WTC11 (cell line): ENCODE data around the gene PLCL2.

Source experiments
- CTCF ChIP-seq: fragments of 200-600 bp; IDR thresholded peaks from 2 replicates; pipeline ENCODE4 v1.8.0; 2022; ENCODE audit warnings: antibody characterized with exemption
- MAX ChIP-seq: sonication (generic); formaldehyde crosslinking; IDR thresholded peaks from 2 replicates; pipeline ENCODE4 v1.8.0; 2022; ENCODE audit warnings: mild to moderate bottlenecking, missing genetic modification reagents
- NR1H2 ChIP-seq: sonication (generic); formaldehyde crosslinking; IDR thresholded peaks from 2 replicates; pipeline ENCODE4 v1.9.0; 2021; ENCODE audit warnings: mild to moderate bottlenecking, moderate library complexity, missing genetic modification reagents
- SP1 ChIP-seq: sonication (generic); formaldehyde crosslinking; conservative IDR thresholded peaks from 2 replicates; pipeline ENCODE4 v1.8.1; 2022; ENCODE audit warnings: missing genetic modification reagents

GRCh38 chr3:16987141-16987540 is 102.4 kb downstream of the PLCL2 start:
- TF ChIP-seq MAX (CRISPR knock-in tag) (no peak), SP1 (CRISPR knock-in tag) (no peak), NR1H2 (CRISPR knock-in tag) (no peak), CTCF (no peak)
